HG03442 (cell line): ENCODE results near the gene LETMD1.
"Not testable (repeated sequence)": the region's sequence is repeated elsewhere in the genome, so short reads cannot be mapped to it uniquely, and the experiment has no call there.

Source experiments
- ATAC-seq: cut with Tn5 transposase; IDR thresholded peaks from one replicate; pipeline ENCODE4 v1.9.1; 2021; ENCODE audit warnings: mild to moderate bottlenecking, moderate library complexity; ENCODE audit not compliant: unreplicated experiment

Gene LETMD1

GRCh38 chr12:51076236-51076930 is 28.3 kb downstream of the LETMD1 start:
- no peak for ATAC-seq

- ATAC-seq: no peak
Measured at GRCh38 chr12:51077930-51078329, 29.8 kb downstream of the LETMD1 start.

- ATAC-seq: not testable (repeated sequence)
Measured at GRCh38 chr12:51078346-51078745, 30.2 kb downstream of the LETMD1 start.

GRCh38 chr12:51078866-51079265 is 30.7 kb downstream of the LETMD1 start:
- ATAC-seq: not testable (repeated sequence)

- ATAC-seq: no peak
Measured at GRCh38 chr12:51080136-51080535, 32.0 kb downstream of the LETMD1 start.

GRCh38 chr12:51081421-51081820 is 33.3 kb downstream of the LETMD1 start:
- ATAC-seq: no peak

- no peak for ATAC-seq
Measured at GRCh38 chr12:51082561-51083125, 34.5 kb downstream of the LETMD1 start.

- peak; percentile 97 for ATAC-seq
Measured at GRCh38 chr12:51083126-51083833, 35.2 kb downstream of the LETMD1 start, which contains the start of gene CSRNP2. Gene CSRNP2 (minus strand): TSS chr12:51083596. CDS start chr12:51076561, 7,035 bp downstream.

- ATAC-seq: no peak
Measured at GRCh38 chr12:51085757-51086156, 37.6 kb downstream of the LETMD1 start.

GRCh38 chr12:51086933-51087332 is 38.8 kb downstream of the LETMD1 start:
- ATAC-seq: no peak

- ATAC-seq: no peak
Measured at GRCh38 chr12:51087818-51088217, 39.7 kb downstream of the LETMD1 start.

- ATAC-seq: no peak
Measured at GRCh38 chr12:51090705-51091229, 42.6 kb downstream of the LETMD1 start.

GRCh38 chr12:51098611-51099010 is 50.5 kb downstream of the LETMD1 start:
- ATAC-seq: no peak

- ATAC-seq: no peak
Measured at GRCh38 chr12:51103977-51104376, 55.9 kb downstream of the LETMD1 start.

GRCh38 chr12:51108136-51108535 is 60.0 kb downstream of the LETMD1 start:
- ATAC-seq: no peak
